Measurements from ENCODE around the gene TLE6. TPM values are rescaled to one million over a fixed set of nuclear protein-coding genes. Genes with fewer than 3 reads are reported as not detected.

The TLE6 gene
- total and polyA plus RNA-seq, 2 of the 8 experiments (the other 6 are each of a cell fraction or from before 2014, with no cell fraction given) = 2.5 to 2.9 TPM

DNA sequence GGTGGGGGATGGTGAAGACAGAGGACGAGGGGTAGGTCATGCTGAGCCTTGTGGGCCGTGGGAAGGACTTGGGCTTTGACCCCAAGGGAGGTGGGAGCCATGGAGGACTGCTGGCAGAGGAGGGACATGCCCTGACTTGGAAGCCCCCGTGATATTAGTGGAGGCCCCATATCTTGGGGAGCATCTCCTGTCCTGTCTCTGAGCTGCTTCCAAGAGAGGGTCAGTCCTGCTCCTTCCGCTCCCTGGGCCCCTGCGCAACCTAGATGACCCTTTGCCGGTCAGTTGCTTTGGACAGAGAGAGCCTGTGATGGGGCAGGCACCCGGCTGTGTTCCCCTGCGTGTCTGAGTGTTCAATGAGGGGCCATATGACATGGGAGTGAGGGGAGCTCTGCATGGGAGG lies 5.2 kb downstream of the TLE6 start (continued):
- TF ChIP-seq CHD1 (IDR thresholded peaks at IDR 0.05; ENCODE audit: low read depth, low read length) = no peak
- no peak for TF ChIP-seq KDM4A (IDR thresholded peaks at IDR 0.05; ENCODE audit: low read depth, low read length, severe bottlenecking)
